GM18508 (cell line): ENCODE results near the gene ITM2C.

Source experiments
- ATAC-seq: cut with Tn5 transposase; IDR thresholded peaks from one replicate; pipeline ENCODE4 v1.9.1; 2021; ENCODE audit warnings: moderate number of reproducible peaks; ENCODE audit not compliant: insufficient read depth, unreplicated experiment

Gene ITM2C

DNA sequence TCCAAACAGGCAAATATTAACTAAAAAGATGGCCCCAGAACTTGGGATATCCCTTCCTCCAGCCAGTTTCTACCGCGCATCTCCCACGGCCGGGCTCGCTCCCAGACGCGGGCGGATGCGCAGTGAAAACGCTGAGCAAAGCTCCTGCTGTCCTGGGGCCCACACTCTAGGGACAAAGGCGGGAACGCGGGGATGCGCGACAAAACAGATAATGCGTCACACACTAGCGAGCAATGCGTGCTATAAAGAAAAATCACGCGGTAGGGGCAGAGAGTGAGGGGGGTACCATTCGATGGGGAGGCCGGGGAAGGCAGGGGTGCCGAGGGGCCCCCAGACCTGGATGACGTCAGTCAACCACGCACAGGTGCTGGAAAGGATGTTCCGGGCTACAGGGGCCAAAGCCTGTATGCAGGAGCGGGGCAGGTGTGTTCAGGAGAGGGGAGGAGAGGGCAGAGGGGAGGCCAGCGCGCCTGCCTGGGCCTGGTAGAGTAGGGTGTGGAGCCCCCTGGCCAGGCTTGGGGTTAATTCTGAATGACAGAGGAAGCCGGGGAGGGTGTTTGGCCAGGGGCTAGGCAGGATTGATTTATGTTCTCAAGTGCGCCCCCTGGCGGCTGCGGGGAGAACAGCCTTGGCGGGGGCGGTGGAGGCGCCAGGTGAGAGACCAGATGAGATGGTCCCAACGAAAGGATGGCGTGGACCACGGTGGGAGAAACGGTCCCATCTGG lies 14.9 kb upstream of the ITM2C start:
- ATAC-seq = no peak

GRCh38 chr2:230850358-230850658 lies 14.4 kb upstream of the ITM2C start:
- ATAC-seq = no peak

DNA sequence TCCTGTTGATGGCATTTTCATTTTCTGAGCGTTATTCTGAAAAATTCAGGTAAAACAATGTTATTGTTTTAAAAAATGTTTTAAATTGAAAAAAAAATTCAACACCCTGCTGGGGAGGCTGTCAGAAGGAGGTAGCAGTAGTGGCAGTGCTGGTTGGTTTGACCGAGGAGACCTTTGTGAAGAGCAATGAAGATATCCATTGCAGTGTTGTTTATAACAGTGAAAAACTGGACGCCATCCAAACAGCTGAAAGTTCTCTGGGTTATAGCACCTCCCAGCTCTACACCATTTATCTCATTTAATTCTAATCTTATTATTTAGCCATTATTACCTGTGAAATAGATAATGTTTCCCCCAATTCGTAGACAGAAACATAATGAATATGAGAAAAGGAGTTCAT lies 12.6 kb upstream of the ITM2C start:
- ATAC-seq = no peak

DNA sequence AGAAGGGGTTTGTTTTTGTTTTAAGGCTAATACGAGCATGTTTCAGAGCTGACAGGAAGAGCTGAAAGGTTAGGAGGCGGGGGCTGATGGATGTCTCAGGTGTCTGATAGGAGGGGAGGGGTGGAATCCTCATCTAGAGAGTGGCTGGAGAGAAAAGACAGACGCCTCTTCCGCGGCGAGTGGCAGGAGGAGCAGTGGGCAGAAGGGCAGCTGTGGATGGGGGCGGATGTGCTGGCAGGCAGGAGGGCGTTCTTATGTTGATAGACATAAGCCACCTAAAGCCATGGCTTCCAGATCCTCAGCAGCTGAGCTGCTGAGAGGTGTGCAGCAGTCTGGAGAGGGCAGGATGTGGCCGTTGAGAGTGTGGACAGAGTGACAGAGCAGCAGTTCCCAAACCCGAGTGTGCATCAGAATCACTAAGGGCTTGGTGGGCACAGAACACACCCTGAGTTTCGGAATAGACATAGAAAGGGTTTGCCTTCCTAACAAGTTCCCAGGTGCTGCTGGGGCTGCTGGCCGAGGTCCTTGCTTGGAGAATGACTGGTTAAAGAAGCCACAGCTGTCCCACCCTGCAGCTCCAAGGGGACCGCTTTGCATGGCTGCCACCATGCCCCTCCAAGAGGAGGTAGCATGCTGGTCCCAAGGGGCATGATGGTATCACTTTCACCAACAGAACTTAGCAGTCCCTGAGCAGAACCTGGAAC lies 3.0 kb upstream of the ITM2C start:
- ATAC-seq = no peak

GRCh38 chr2:230862292-230862691 lies 2.5 kb upstream of the ITM2C start:
- no peak for ATAC-seq

GRCh38 chr2:230863031-230863430 lies 1.7 kb upstream of the ITM2C start:
- no peak for ATAC-seq

- ATAC-seq = no peak
Observed at GRCh38 chr2:230863442-230864121, 1.2 kb upstream of the ITM2C start.

DNA sequence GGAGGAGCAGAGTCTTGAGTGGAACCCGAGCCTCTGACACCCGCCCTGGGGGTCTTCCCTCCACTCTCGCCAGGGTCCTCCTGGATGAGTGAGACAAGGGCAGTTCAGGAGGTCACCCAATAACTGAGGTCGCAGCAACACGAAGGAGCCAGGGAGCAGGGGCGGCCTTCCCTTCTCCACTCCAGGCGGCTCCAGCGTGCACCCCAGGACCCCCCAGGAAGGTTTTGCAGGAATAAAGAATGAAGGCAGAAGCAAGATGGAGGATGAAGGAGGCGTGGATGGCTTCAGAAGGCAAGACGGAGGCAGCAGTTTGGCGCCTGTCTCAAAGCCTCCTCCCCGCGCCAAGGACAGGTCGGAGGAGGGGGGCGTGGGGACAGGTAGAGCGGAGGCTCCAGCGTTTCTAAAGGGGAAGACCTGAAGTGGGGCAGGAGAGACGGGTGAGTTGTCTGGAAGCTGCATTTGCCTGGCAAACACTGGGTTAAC lies 579 bp upstream of the ITM2C start:
- no peak for ATAC-seq

- ATAC-seq = no peak
Observed at GRCh38 chr2:230865307-230865765, 594 bp downstream of the ITM2C start.

GRCh38 chr2:230865766-230866755 lies 1.3 kb downstream of the ITM2C start:
- ATAC-seq = no peak

DNA sequence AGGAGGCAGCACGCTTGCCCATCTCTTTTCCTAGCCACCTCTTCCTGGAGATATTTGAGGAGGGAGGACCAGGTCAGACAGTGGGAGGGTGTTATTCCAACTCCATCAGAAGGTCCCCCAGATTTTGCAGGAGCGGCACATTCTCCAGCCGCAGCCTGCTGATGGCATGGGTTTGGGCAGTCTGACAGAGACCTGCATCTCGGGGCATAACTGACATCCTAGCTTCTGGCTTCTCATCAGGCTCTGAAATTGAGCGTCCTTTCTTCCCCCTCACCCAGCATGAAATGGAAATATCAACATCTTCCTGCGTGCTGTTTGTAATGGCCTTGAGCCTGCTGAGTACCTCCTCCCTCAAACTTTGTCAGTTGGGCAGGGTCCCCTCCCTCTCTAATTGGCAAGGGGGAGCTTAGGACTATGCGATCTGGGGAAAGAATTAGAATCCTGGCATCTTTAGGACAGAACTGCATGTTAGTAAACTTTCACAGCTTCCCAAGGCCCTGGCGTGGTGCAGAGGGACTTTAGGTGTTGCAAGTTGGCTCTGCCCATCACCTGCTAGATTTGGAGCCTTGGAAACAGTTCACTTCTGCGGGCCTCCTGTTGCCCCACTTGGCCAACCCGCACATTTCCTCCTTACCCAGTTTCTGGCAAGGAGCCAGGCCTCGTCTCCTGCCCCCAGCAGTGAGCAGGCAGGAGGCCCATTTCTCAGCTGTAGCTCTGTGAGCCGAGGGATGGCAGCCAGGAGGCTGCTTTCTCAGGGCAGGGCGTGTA lies 2.2 kb downstream of the ITM2C start:
- ATAC-seq = no peak

DNA sequence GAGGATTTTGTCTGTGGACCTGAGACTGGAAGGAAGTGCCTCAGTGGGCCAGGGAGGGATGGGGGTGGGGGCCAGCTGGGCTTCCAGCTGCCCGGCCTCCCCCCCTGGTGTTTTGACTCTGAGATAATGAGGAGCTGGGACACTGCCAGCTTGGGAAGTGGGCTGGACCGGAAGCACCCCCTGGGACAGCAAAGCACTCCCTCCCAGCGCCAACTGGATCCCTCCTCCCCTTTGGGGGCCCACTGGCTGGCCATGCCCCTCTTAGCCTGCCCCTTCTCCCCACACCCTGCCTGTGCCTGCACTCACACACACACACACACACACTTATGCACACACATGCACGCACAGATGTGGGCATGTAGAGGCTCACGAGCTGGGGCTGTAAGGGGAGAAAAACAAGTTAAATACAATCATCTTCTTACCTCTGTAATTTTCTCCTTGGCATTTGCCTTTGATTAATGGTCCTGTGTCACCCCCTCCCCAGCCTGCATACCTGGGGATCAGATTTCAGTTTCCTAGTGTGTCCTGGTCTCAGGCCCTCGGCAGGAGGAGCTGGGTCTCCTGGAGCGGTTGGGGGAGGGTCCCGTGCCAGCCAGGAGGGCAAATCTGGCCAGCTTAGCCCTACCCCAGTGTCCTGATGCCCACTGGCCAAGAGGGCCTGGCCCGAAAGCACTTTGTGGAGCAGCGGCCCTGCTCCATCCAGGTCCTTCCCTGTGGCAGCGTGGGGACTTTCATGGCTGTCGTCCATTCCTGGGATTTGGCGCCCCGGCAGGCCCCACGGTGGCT lies 3.6 kb downstream of the ITM2C start:
- no peak for ATAC-seq

- no peak for ATAC-seq
Observed at GRCh38 chr2:230868947-230869913, 4.5 kb downstream of the ITM2C start.

DNA sequence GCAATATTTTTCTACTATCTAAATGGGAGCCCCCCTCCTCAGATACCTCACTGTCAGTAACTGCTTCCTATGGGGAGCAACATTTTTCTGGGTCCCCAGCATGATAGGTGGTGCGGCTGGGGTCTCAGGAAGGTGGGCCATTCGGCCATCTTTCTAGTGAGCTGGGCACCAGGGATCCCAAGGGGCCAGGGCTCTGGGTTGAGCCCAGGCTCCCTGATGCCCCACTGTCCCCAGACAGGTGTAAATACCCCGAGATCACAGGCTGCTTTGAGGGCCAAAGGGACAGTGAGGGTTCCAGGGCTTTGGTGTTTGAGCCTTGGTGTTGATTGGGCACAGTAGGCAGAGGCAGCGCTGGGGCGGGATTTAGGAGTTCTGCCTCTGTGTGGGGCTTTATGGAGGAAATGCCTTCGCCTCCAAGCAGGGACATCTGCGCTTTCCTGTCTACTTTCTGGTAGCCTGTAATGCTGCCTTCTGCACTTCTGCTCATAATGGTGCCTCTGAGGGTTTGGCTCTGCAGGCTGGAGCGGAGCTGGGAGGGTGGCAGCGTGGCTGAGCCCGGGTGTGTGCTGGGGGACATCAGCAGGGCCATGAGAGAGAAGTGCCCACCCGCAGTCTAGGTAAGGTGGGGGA lies 5.3 kb downstream of the ITM2C start:
- ATAC-seq = no peak

- no peak for ATAC-seq
Observed at GRCh38 chr2:230870544-230871360, 6.0 kb downstream of the ITM2C start.
